Right lobe of liver (tissue), 4 donors: ENCODE results near the gene PTP4A2.

ENCODE experiments used
- POLR2A ChIP-seq: fragments of 450-650 bp; IDR thresholded peaks from one replicate; pipeline ENCODE4 v1.6.1; 2017; ENCODE audit warnings: antibody characterized with exemption, mild to moderate bottlenecking
- TF ChIP-seq, protein P1 (sequence below), 4 donors: fragments of 200-600 bp in 3 of 4; fragments of 450-650 bp in 1 of 4; IDR thresholded peaks; one replicate each; pipeline versions ENCODE4 v1.5.1 to v1.8.0; 2016 to 2022; ENCODE audit warnings: antibody characterized with exemption in 4 of 4, mild to moderate bottlenecking in 2 of 4
- donor health status: DM: no; HTN: no; CAD: no.
- donor health status: DM: no; HTN: no; CAD: no.
- donor health status: DM: no; HTN: yes; CAD: no.

DNA sequence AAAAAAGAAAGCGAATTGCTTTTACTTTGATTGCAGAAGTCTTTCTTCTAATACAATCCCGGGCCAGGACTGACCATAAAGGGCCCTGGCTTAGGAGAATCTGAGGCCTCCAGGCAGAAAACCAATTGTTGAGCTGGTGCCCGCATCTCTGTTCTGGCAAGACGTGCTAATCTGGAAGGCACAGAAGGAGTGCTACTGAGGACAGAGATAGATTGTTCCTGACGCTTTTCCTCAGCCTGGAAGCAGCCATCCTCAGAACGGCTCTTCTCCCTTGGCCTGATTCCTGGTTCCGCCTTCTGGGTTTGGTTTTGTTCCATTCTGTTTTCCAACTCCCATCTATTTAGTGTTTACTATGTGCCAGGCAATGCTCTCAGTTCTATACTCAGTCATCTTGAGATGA lies 77.6 kb downstream of the PTP4A2 start:
- TF ChIP-seq, protein P1, sequence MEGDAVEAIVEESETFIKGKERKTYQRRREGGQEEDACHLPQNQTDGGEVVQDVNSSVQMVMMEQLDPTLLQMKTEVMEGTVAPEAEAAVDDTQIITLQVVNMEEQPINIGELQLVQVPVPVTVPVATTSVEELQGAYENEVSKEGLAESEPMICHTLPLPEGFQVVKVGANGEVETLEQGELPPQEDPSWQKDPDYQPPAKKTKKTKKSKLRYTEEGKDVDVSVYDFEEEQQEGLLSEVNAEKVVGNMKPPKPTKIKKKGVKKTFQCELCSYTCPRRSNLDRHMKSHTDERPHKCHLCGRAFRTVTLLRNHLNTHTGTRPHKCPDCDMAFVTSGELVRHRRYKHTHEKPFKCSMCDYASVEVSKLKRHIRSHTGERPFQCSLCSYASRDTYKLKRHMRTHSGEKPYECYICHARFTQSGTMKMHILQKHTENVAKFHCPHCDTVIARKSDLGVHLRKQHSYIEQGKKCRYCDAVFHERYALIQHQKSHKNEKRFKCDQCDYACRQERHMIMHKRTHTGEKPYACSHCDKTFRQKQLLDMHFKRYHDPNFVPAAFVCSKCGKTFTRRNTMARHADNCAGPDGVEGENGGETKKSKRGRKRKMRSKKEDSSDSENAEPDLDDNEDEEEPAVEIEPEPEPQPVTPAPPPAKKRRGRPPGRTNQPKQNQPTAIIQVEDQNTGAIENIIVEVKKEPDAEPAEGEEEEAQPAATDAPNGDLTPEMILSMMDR (IDR thresholded peaks at IDR 0.05) = no peak
- TF ChIP-seq POLR2A = no peak
